H9 (cell line): ENCODE measurements around the gene ANXA2. TPM values are rescaled to one million over a fixed set of nuclear protein-coding genes. Genes with fewer than 3 reads are reported as not detected.

Experiments used
- DNase-seq: peaks from one replicate; pipeline ENCODE4 v3.0.0-alpha.2; 2017
- H2AFZ ChIP-seq: one replicate; pipeline ENCODE4 v1.6.1; 2013; ENCODE audit warnings: mild to moderate bottlenecking, low read length, control low read depth, moderate library complexity
- H2AK5ac ChIP-seq: 2 replicates; pipeline ENCODE4 v1.6.1; 2013; ENCODE audit warnings: low read length, control low read depth, mixed read lengths; ENCODE audit not compliant: insufficient read length
- H2BK120ac ChIP-seq: one replicate; pipeline ENCODE4 v1.6.1; 2013; ENCODE audit warnings: low read depth, mild to moderate bottlenecking, low read length, control low read depth, inconsistent platforms; ENCODE audit not compliant: poor library complexity, severe bottlenecking
- H2BK12ac ChIP-seq: 2 replicates; pipeline ENCODE4 v1.6.1; 2013; ENCODE audit warnings: low read length, control low read depth, mixed read lengths, low read depth; ENCODE audit not compliant: insufficient read length
- H2BK15ac ChIP-seq: 2 replicates; pipeline ENCODE4 v1.6.1; 2013; ENCODE audit warnings: low read depth, low read length, control low read depth
- H2BK20ac ChIP-seq: one replicate; pipeline ENCODE4 v1.6.1; 2013; ENCODE audit warnings: low read depth, mild to moderate bottlenecking, low read length, control low read depth, inconsistent platforms; ENCODE audit not compliant: poor library complexity, severe bottlenecking
- H2BK5ac ChIP-seq: 2 replicates; pipeline ENCODE4 v1.6.1; 2013; ENCODE audit warnings: low read length, control low read depth, mixed read lengths; ENCODE audit not compliant: insufficient read length
- H3K14ac ChIP-seq: 2 replicates; pipeline ENCODE4 v1.6.1; 2013; ENCODE audit warnings: low read length, control low read depth; ENCODE audit not compliant: insufficient read depth
- H3K18ac ChIP-seq: 2 replicates; pipeline ENCODE4 v1.6.1; 2013; ENCODE audit warnings: low read depth, mild to moderate bottlenecking, mixed read lengths, low read length, control low read depth; ENCODE audit not compliant: insufficient read length
- H3K23ac ChIP-seq: 2 replicates; pipeline ENCODE4 v1.6.1; 2013; ENCODE audit warnings: low read length, control low read depth, mixed read lengths, low read depth; ENCODE audit not compliant: insufficient read length
- H3K23me2 ChIP-seq: 2 replicates; pipeline ENCODE4 v1.6.1; 2013; ENCODE audit warnings: low read depth, mild to moderate bottlenecking, mixed read lengths, low read length, control low read depth; ENCODE audit not compliant: insufficient read length, poor library complexity, severe bottlenecking
- H3K27ac ChIP-seq: 2 replicates; pipeline ENCODE4 v1.5.1; 2013; ENCODE audit warnings: low read length, control low read depth, mixed read lengths, low read depth; ENCODE audit not compliant: insufficient read length
- H3K27me3 ChIP-seq: 2 replicates; pipeline ENCODE4 v1.6.1; 2013; ENCODE audit warnings: low read length, control low read depth, inconsistent platforms; ENCODE audit not compliant: insufficient read depth
- H3K4ac ChIP-seq: 2 replicates; pipeline ENCODE4 v1.6.1; 2013; ENCODE audit warnings: low read depth, mild to moderate bottlenecking, control low read depth, inconsistent platforms, low read length, moderate library complexity
- H3K4me1 ChIP-seq: 2 replicates; pipeline ENCODE4 v1.6.1; 2013; ENCODE audit warnings: low read length, control low read depth, inconsistent platforms; ENCODE audit not compliant: insufficient read depth
- H3K4me2 ChIP-seq: 2 replicates; pipeline ENCODE4 v1.6.1; 2013; ENCODE audit warnings: low read length, control low read depth, mixed read lengths; ENCODE audit not compliant: insufficient read length, insufficient read depth
- H3K56ac ChIP-seq: 2 replicates; pipeline ENCODE4 v1.6.1; 2013; ENCODE audit warnings: low read depth, mild to moderate bottlenecking, mixed read lengths, low read length, control low read depth; ENCODE audit not compliant: insufficient read length
- H3K79me1 ChIP-seq: 2 replicates; pipeline ENCODE4 v1.6.1; 2013; ENCODE audit warnings: low read depth, mild to moderate bottlenecking, moderate library complexity, low read length, control low read depth, inconsistent platforms; ENCODE audit not compliant: insufficient read depth, poor library complexity, severe bottlenecking
- H3K79me2 ChIP-seq: 2 replicates; pipeline ENCODE4 v1.6.1; 2013; ENCODE audit warnings: low read length, control low read depth, inconsistent platforms; ENCODE audit not compliant: insufficient read depth
- H3K9ac ChIP-seq: 2 replicates; pipeline ENCODE4 v1.6.1; 2013; ENCODE audit warnings: low read length, control low read depth, mixed read lengths; ENCODE audit not compliant: insufficient read length; ENCODE audit errors: extremely low read depth
- H3K9me3 ChIP-seq: one replicate; pipeline ENCODE4 v1.6.1; 2013; ENCODE audit warnings: low read depth, low read length, inconsistent platforms; ENCODE audit not compliant: control insufficient read depth
- H3T11ph ChIP-seq: one replicate; pipeline ENCODE4 v1.6.1; 2013; ENCODE audit warnings: mild to moderate bottlenecking, low read length, control low read depth, inconsistent platforms
- H4K20me1 ChIP-seq: one replicate; pipeline ENCODE4 v1.6.1; 2013; ENCODE audit not compliant: control insufficient read depth, insufficient read length, insufficient read depth
- H4K5ac ChIP-seq: 2 replicates; pipeline ENCODE4 v1.6.1; 2013; ENCODE audit warnings: low read depth, mild to moderate bottlenecking, mixed read lengths, low read length, control low read depth; ENCODE audit not compliant: insufficient read length
- H4K8ac ChIP-seq: replicated peaks from 2 replicates; pipeline ENCODE4 v1.6.1; 2013; ENCODE audit warnings: low read length, control low read depth, mixed read lengths, low read depth; ENCODE audit not compliant: insufficient read length
- H4K91ac ChIP-seq: 2 replicates; pipeline ENCODE4 v1.6.1; 2013; ENCODE audit warnings: low read depth, mild to moderate bottlenecking, moderate library complexity, mixed read lengths, low read length, control low read depth; ENCODE audit not compliant: insufficient read length
- H3K27ac Mint-ChIP-seq, 3 experiments: 2 replicates in 2 of 3; 3 replicates in 1 of 3; pipeline ENCODE4 v1.8.0; 2020 to 2021; ENCODE audit warnings: mixed read lengths in 3 of 3, mild to moderate bottlenecking in 1 of 3, moderate library complexity in 1 of 3
- H3K27me3 Mint-ChIP-seq: 2 replicates; pipeline ENCODE4 v1.8.0; 2021; ENCODE audit warnings: low read depth, mild to moderate bottlenecking, moderate library complexity, mixed read lengths
- H3K36me3 Mint-ChIP-seq, 3 experiments: 2 replicates in 2 of 3; 3 replicates in 1 of 3; pipeline ENCODE4 v1.8.0; 2020 to 2021; ENCODE audit warnings: low read depth in 3 of 3, mixed read lengths in 3 of 3; ENCODE audit not compliant: insufficient read depth in 1 of 3
- H3K4me1 Mint-ChIP-seq, 2 experiments: 2 replicates each; pipeline ENCODE4 v1.8.0; 2020; ENCODE audit warnings: mixed read lengths in 2 of 2
- H3K4me3 Mint-ChIP-seq, 2 experiments: 2 replicates in 1 of 2; 3 replicates in 1 of 2; pipeline ENCODE4 v1.8.0; 2020 to 2021; ENCODE audit warnings: mild to moderate bottlenecking in 2 of 2, mixed read lengths in 2 of 2, moderate library complexity in 1 of 2
- H3K9me3 Mint-ChIP-seq, 2 experiments: 2 replicates in 1 of 2; 3 replicates in 1 of 2; pipeline ENCODE4 v1.8.0; 2020; ENCODE audit warnings: mild to moderate bottlenecking in 2 of 2, mixed read lengths in 2 of 2, moderate library complexity in 1 of 2
- WGBS: extraction: QIAGEN DNeasy Blood & Tissue Kit; methylation state at CpG from one replicate; pipeline ENCODE4 v1.1.7; 2013; ENCODE audit warnings: missing lambda C conversion rate, low lambda C conversion rate, mixed read lengths; ENCODE audit not compliant: insufficient read length; ENCODE audit errors: extremely low coverage; 5-methylcytosine and 5-hydroxymethylcytosine counted together
- total RNA-seq: library from RNA; stranded (reverse); gene quantifications from 2 replicates; pipeline ENCODE4 v1.2.1, GENCODE V29; 2021
- TF ChIP-seq, protein P1 (sequence below): fragments of 200-600 bp; sonication (generic); conservative IDR thresholded peaks from 3 replicates; pipeline ENCODE4 v1.8.0; 2021; ENCODE audit warnings: antibody characterized with exemption, mild to moderate bottlenecking

ANXA2 gene
- total RNA-seq, 1 experiment from 2014 or later: 126 TPM

GRCh38 chr15:60363903-60364611 lies 33.7 kb downstream of the ANXA2 start:
- no peaks in the 10 kb centered on the region for H3K27me3 ChIP-seq
- peaks cover 8 to 9% of the 10 kb centered on the region in 2 experiments for H3K9me3 Mint-ChIP-seq
- no peaks in the 10 kb centered on the region; the same call in 1 of the 2 replicates for H3K79me2 ChIP-seq
- no peak overlapping the region for H2AK5ac ChIP-seq
- H2BK15ac ChIP-seq: no peak overlapping the region
- H3K56ac ChIP-seq: no peak overlapping the region
- DNase-seq: no peak
- H3K23ac ChIP-seq: no peak overlapping the region
- TF ChIP-seq, protein P1, sequence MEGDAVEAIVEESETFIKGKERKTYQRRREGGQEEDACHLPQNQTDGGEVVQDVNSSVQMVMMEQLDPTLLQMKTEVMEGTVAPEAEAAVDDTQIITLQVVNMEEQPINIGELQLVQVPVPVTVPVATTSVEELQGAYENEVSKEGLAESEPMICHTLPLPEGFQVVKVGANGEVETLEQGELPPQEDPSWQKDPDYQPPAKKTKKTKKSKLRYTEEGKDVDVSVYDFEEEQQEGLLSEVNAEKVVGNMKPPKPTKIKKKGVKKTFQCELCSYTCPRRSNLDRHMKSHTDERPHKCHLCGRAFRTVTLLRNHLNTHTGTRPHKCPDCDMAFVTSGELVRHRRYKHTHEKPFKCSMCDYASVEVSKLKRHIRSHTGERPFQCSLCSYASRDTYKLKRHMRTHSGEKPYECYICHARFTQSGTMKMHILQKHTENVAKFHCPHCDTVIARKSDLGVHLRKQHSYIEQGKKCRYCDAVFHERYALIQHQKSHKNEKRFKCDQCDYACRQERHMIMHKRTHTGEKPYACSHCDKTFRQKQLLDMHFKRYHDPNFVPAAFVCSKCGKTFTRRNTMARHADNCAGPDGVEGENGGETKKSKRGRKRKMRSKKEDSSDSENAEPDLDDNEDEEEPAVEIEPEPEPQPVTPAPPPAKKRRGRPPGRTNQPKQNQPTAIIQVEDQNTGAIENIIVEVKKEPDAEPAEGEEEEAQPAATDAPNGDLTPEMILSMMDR: no peak
- no peak overlapping the region for H4K8ac ChIP-seq
- no peak overlapping the region for H2BK20ac ChIP-seq
- H3K27ac Mint-ChIP-seq: no peak overlapping the region
- H3K79me1 ChIP-seq: no peaks in the 10 kb centered on the region
- H4K5ac ChIP-seq: no peak overlapping the region
- H3K4me2 ChIP-seq: no peak overlapping the region
- H3K18ac ChIP-seq: no peak overlapping the region
- no peak overlapping the region for H3T11ph ChIP-seq
- no peaks in the 10 kb centered on the region for H4K20me1 ChIP-seq
- H3K9ac ChIP-seq: no peak overlapping the region
- H3K4me1 ChIP-seq: no peaks in the 10 kb centered on the region
- H2BK12ac ChIP-seq: no peak overlapping the region
- H3K4me1 Mint-ChIP-seq: peaks cover 0 to 2% of the 10 kb centered on the region in 2 experiments; a peak in 2 of 4 replicates
- peaks cover 2 to 30% (median 9%) of the 10 kb centered on the region in 3 experiments; a peak in 5 of 7 replicates for H3K36me3 Mint-ChIP-seq
- no peaks in the 10 kb centered on the region for H3K9me3 ChIP-seq
- H4K91ac ChIP-seq: no peak overlapping the region
- WGBS: no CpG with 5 or more reads among the region's 17 CpGs
- no peaks in the 10 kb centered on the region for H3K23me2 ChIP-seq
- no peak overlapping the region for H3K14ac ChIP-seq
- H2BK120ac ChIP-seq: no peak overlapping the region
- H3K4me3 Mint-ChIP-seq: no peak overlapping the region
- H2BK5ac ChIP-seq: no peak overlapping the region
- no peak overlapping the region for H3K27ac ChIP-seq
- peaks cover 17% of the 10 kb centered on the region for H3K27me3 Mint-ChIP-seq
- H3K4ac ChIP-seq: no peak overlapping the region
- H2AFZ ChIP-seq: no peak overlapping the region
